ENCODE results near the gene ACTR3. TPM values are rescaled to one million over a fixed set of nuclear protein-coding genes. Genes with fewer than 3 reads are reported as not detected.

The ACTR3 gene
- total RNA-seq, 1 donor from 2014 or later = 252 TPM

DNA sequence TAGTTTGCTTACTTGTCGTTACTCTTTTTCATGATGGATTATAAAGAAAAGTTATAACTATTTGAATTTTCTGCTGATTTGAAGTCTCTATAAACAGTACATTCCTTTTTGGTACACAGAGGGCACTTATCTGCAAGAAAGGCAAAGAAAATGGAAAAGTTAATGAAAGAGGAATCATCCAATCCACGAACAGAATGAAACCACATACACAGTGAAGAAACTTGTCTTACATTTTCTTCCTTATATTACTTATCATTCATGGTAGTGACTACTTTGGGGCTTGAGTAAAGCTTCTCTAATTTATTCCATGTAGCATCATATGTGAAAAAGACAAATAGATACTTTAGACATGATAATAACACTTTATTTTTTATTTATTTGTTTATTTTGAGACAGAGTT lies 14.8 kb upstream of the ACTR3 start:
- no peak for DNase-seq (ENCODE audit: extremely low read depth, low read depth, low spot score)

DNA sequence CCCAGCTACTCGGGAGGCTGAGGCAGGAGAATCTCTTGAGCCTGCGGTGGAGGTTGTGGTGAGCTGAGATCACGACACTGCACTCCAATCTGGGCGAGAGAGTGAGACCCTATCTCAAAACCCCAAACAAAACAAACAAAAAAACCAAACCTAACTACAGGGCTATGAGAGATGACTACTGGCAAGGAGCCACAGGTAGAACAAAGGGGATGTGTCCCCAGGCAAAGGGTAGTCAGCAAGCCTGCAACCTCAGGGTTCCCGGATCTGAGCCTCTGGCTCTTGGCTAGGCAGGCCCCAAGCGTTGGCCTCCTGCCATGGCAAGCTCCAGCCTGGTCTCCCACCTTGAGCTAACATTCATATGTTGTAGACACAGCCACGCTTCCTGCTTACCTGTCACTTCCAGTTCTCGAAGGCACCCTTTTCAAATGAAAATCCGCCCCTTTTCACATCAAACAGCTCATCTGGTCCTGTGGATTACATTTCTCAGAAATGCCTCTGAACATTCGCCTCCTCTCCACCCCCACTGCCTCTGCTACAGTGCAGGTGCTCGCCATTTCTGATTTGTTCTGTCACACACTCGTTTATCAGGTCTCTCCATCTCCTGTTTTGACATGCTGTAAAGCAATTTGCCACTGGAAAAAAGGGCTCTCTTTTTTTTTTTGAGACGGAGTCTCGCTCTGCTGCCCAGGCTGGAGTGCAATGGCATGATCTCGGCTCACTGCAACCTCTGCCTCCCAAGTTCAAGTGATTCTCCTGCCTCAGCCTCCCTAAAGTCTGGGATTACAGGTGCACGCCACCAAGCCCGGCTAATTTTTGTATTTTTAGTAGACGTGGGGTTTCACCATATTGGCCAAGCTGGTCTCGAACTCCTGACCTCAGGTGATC lies 13.1 kb upstream of the ACTR3 start:
- DNase-seq (ENCODE audit: extremely low read depth, low read depth, low spot score) = no peak

GRCh38 chr2:113877711-113878598 lies 11.9 kb upstream of the ACTR3 start:
- DNase-seq (ENCODE audit: extremely low read depth, low read depth, low spot score) = no peak

DNA sequence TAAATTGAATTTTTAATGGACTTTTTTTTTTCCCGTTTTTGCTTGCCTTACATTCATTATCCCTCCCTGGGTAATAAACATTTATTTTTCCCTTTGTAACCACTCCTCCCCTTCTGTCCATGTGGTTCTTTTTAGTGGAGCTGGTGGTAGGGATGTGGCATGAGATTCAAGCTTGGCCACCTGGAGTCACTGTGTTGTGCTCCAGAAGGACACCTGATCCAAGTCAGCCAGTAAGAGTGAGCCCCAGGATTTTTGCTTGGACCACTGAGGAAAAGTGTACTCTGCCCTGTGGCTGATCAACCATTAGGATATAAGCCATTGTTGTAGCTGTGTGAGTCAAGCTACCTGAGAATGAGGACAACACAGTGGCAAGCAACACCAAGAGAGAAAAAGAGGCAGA lies 11.1 kb upstream of the ACTR3 start:
- DNase-seq (ENCODE audit: extremely low read depth, low read depth, low spot score) = no peak

DNA sequence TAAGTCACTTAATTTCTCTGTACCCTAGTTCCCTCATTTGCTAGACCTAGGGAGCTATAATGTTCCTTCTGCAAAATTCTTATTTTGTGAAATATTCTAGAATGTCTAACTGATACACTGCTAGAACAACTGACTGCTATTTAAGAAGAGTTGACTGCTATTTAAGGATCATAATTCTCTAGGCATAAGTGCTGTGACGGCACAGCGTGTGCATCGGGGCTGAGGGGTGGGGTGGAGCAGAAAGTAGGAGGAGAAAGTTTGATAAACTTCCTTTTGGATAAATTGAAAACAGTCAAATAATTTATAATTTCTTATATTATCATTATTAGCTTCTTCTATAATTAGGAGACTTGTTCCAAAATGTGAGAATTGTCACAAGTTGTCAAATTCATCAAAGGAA lies 10.4 kb upstream of the ACTR3 start:
- no peak for DNase-seq (ENCODE audit: extremely low read depth, low read depth, low spot score)

GRCh38 chr2:113886479-113887008 lies 3.3 kb upstream of the ACTR3 start:
- no peak for DNase-seq (ENCODE audit: extremely low read depth, low read depth, low spot score)

- DNase-seq (ENCODE audit: extremely low read depth, low read depth, low spot score) = no peak
Observed at GRCh38 chr2:113887009-113887792, 2.7 kb upstream of the ACTR3 start.

GRCh38 chr2:113888641-113889470 lies 1.0 kb upstream of the ACTR3 start:
- no peak for DNase-seq (ENCODE audit: extremely low read depth, low read depth, low spot score)

GRCh38 chr2:113890253-113891235 lies 655 bp downstream of the ACTR3 start:
- peak; percentile 72 for DNase-seq (ENCODE audit: extremely low read depth, low read depth, low spot score)

GRCh38 chr2:113891265-113891959 lies 1.5 kb downstream of the ACTR3 start:
- DNase-seq (ENCODE audit: extremely low read depth, low read depth, low spot score) = no peak

DNA sequence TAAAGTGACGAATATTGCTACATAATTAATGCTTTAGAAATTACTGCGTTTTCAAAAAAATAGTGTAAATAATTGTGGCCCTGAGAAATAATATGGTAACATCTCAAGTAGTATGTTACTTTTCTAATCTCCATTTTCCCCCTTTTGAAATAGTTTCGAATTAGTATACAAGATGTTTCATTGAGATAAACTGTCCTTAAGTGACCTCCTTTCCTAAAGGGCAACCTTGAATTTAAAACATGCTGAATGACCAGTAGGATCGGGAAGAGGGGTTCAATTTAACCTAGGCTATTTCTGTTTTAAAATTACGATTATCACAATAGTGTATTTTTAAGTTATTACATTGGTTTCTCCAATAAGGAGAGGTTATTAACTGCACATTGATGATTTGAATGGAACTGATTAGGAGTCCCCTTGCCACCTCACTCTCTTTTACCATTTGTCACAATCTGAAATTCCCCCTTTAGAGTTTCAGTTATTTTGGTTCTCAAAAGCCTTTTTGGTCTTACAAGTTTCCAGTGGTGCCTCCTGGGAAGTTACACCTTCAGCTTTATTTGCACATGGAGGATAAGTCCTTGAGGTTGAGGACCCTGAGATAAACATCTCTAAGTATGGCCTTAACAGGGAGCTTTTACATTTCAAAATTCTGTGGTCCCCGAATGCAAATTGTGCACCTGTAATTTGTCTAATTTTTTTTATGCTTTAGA lies 2.3 kb downstream of the ACTR3 start:
- DNase-seq (ENCODE audit: extremely low read depth, low read depth, low spot score) = no peak

GRCh38 chr2:113894156-113894743 lies 4.4 kb downstream of the ACTR3 start:
- no peak for DNase-seq (ENCODE audit: extremely low read depth, low read depth, low spot score)

DNA sequence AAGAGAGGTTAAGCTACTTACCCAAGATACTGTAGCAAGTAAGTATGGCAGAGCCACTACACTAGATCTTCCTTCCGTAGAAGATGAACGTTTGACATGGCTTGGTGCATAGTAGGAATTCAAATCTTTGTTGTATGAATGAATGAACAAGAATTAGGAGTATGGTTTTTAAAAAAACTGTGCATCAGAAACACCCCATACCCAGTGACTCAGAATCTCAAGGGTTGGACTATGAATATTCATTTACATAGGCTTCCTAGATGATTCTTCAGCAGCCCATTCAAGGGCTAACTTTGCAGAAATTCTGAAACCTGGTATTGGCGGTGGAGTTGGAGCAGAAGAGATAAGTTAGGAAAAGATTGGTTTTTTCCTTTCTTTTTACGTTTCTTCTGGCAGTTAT lies 5.4 kb downstream of the ACTR3 start:
- DNase-seq (ENCODE audit: extremely low read depth, low read depth, low spot score) = no peak

- no peak for DNase-seq (ENCODE audit: extremely low read depth, low read depth, low spot score)
Observed at GRCh38 chr2:113895819-113896563, 6.1 kb downstream of the ACTR3 start.

- no peak for DNase-seq (ENCODE audit: extremely low read depth, low read depth, low spot score)
Observed at GRCh38 chr2:113896791-113897190, 6.9 kb downstream of the ACTR3 start.

DNA sequence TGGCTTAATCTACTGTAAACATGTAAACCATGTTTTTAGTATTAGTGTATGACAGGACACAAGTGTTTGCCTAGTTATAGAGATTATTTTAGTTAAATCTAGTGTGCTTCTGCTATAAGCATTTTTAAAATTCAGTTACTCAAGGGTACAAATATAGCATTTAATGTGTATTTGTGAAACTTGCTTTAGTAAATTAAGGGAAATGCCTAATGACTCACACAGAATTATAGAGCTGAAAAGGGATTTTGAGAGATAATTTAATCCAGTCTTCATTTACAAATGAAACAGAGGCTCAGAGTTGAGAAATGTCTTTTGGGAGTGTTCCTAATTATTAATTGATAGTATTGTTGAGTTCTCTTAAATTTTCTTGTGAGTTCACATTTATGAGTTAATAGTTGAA lies 8.2 kb downstream of the ACTR3 start:
- no peak for DNase-seq (ENCODE audit: extremely low read depth, low read depth, low spot score)
